ENCODE results near the gene NCOA3.

DNA sequence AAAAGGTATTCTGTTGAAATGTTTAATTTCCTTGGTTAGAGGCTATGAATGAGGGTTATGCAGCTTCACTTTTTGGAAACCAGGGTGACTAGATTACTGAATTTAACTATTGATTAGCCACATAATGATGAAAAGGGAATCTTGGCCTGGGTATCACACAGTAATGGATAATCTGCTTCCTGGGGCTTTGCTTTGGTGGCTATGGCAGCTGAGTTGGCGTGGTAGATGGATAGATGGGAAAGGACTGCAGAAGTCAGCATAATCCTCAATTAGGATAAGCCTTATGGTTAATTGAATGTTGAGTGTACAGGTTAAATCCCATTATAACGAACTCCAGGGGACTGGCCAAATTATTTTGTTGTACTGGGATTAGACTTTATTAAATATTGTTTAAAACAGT is 5.2 kb downstream of the NCOA3 start:
- TF ChIP-seq MAFK (IDR thresholded peaks at IDR 0.05; ENCODE audit: low read depth, low read length): no peak
- no peak for TF ChIP-seq EP300 (IDR thresholded peaks at IDR 0.05; ENCODE audit: borderline replicate concordance in 1 of 2, low read depth in 2 of 2, low read length in 2 of 2)
- TF ChIP-seq RFX5 (IDR thresholded peaks at IDR 0.05; ENCODE audit: borderline replicate concordance, low read depth, low read length): no peak
- TF ChIP-seq, protein P1, sequence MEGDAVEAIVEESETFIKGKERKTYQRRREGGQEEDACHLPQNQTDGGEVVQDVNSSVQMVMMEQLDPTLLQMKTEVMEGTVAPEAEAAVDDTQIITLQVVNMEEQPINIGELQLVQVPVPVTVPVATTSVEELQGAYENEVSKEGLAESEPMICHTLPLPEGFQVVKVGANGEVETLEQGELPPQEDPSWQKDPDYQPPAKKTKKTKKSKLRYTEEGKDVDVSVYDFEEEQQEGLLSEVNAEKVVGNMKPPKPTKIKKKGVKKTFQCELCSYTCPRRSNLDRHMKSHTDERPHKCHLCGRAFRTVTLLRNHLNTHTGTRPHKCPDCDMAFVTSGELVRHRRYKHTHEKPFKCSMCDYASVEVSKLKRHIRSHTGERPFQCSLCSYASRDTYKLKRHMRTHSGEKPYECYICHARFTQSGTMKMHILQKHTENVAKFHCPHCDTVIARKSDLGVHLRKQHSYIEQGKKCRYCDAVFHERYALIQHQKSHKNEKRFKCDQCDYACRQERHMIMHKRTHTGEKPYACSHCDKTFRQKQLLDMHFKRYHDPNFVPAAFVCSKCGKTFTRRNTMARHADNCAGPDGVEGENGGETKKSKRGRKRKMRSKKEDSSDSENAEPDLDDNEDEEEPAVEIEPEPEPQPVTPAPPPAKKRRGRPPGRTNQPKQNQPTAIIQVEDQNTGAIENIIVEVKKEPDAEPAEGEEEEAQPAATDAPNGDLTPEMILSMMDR (IDR thresholded peaks at IDR 0.05; ENCODE audit: control extremely low read depth in 1 of 3, insufficient read depth in 1 of 3, low read depth in 1 of 3, low read length in 3 of 3): no peak
